Smooth muscle cell (in vitro differentiated cells): Measurements from ENCODE around the gene MORC3. TPM values are rescaled to one million over a fixed set of nuclear protein-coding genes. Genes with fewer than 3 reads are reported as not detected.

Source experiments
- DNase-seq: peaks from one replicate; lab custom pipeline; 2025; ENCODE audit not compliant: unreplicated experiment; lab: John Stamatoyannopoulos, UW
- H2AFZ ChIP-seq: fragments of 200-600 bp; sonication (generic); 2 replicates; pipeline ENCODE4 v1.6.0; 2016; ENCODE audit warnings: antibody characterized with exemption, low read depth, mild to moderate bottlenecking
- H3F3A ChIP-seq: fragments of 200-600 bp; sonication (generic); 2 replicates; pipeline ENCODE4 v1.6.0; 2017; ENCODE audit warnings: antibody characterized with exemption, low read depth
- H3K27ac ChIP-seq: fragments of 200-600 bp; sonication (generic); 2 replicates; pipeline ENCODE4 v1.5.1; 2016; ENCODE audit warnings: low read depth, mild to moderate bottlenecking
- H3K27me3 ChIP-seq: fragments of 200-600 bp; sonication (generic); 2 replicates; pipeline ENCODE4 v1.6.1; 2016; ENCODE audit warnings: low read depth, mild to moderate bottlenecking
- H3K36me3 ChIP-seq: fragments of 200-600 bp; sonication (generic); 2 replicates; pipeline ENCODE4 v1.5.1; 2016; ENCODE audit warnings: low read depth
- H3K4me1 ChIP-seq: fragments of 200-600 bp; sonication (generic); 2 replicates; pipeline ENCODE4 v1.5.1; 2016; ENCODE audit warnings: low read depth
- H3K4me2 ChIP-seq: fragments of 200-600 bp; sonication (generic); 2 replicates; pipeline ENCODE4 v1.6.0; 2016; ENCODE audit warnings: mild to moderate bottlenecking
- H3K4me3 ChIP-seq: fragments of 200-600 bp; sonication (generic); 2 replicates; pipeline ENCODE4 v1.5.1; 2016; ENCODE audit warnings: mild to moderate bottlenecking
- H3K79me2 ChIP-seq: fragments of 200-600 bp; sonication (generic); 2 replicates; pipeline ENCODE4 v1.6.0; 2016; ENCODE audit warnings: low read depth, mild to moderate bottlenecking
- H3K9ac ChIP-seq: fragments of 200-600 bp; sonication (generic); 2 replicates; pipeline ENCODE4 v1.6.0; 2016; ENCODE audit warnings: low read depth
- H3K9me3 ChIP-seq: fragments of 200-600 bp; sonication (generic); replicated peaks from 2 replicates; pipeline ENCODE4 v1.5.1; 2016; ENCODE audit warnings: low read depth
- H4K20me1 ChIP-seq: fragments of 200-600 bp; sonication (generic); 2 replicates; pipeline ENCODE4 v1.6.0; 2016; ENCODE audit warnings: low read depth
- WGBS: methylation state at CpG from one replicate; pipeline ENCODE4 v1.1.7; 2016; ENCODE audit warnings: low lambda C conversion rate; 5-methylcytosine and 5-hydroxymethylcytosine counted together
- polyA plus RNA-seq: library from polyadenylated mRNA; unstranded; fragments of >200 nt; fragmentation: Nextera tagmentation; extraction: Ambion mirVana; gene quantifications from 2 replicates; pipeline ENCODE4 v1.2.1, GENCODE V29; 2016
- total RNA-seq: library from RNA; depleted of rRNA; stranded (reverse); fragments of >200 nt; gene quantifications from 2 replicates; pipeline ENCODE4 v1.2.3, GENCODE V29; 2014
- TF ChIP-seq, protein P1 (sequence below): fragments of 200-600 bp; sonication (generic); IDR thresholded peaks from 2 replicates; pipeline ENCODE4 v1.5.1; 2017; ENCODE audit warnings: borderline replicate concordance, mild to moderate bottlenecking, antibody characterized with exemption; ENCODE audit not compliant: insufficient read depth, poor library complexity, severe bottlenecking

MORC3 gene
- total and polyA plus RNA-seq, 2 experiments from 2014 or later = 11.6 to 44.3 TPM

DNA sequence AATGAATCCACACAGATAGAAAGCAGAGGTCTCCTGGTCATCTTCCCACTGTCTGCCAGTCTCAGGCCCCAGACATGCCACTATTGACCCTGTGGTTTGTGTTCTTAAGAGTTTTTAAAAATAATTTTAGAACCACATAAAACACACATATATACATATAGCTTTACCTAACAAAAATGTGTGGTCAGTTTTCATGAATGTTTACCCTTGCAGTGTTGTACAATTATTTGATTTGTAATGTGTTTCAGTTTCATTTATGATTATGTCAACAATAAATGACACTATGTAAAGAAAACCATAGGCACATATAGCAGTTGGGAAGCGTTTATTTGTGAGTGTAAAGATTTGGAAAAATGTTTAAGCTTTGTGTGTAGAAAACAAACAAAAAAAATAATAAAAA lies 82.3 kb downstream of the MORC3 start:
- Histone ChIP-seq H3K9me3 (no peaks in the 10 kb centered on the region), H3K4me1 (no peaks in the 10 kb centered on the region), H3F3A (no peaks in the 10 kb centered on the region), H3K79me2 (no peaks in the 10 kb centered on the region), H3K4me2 (no peak overlapping the region), H4K20me1 (no peaks in the 10 kb centered on the region), H3K27ac (no peak overlapping the region), H2AFZ (no peak overlapping the region), H3K36me3 (no peaks in the 10 kb centered on the region), H3K27me3 (no peaks in the 10 kb centered on the region), H3K4me3 (no peak overlapping the region), H3K9ac (no peak overlapping the region)
- WGBS = 91% methylated on average over 1 of the region's 1 CpG
- DNase-seq = no peak
- TF ChIP-seq, protein P1, sequence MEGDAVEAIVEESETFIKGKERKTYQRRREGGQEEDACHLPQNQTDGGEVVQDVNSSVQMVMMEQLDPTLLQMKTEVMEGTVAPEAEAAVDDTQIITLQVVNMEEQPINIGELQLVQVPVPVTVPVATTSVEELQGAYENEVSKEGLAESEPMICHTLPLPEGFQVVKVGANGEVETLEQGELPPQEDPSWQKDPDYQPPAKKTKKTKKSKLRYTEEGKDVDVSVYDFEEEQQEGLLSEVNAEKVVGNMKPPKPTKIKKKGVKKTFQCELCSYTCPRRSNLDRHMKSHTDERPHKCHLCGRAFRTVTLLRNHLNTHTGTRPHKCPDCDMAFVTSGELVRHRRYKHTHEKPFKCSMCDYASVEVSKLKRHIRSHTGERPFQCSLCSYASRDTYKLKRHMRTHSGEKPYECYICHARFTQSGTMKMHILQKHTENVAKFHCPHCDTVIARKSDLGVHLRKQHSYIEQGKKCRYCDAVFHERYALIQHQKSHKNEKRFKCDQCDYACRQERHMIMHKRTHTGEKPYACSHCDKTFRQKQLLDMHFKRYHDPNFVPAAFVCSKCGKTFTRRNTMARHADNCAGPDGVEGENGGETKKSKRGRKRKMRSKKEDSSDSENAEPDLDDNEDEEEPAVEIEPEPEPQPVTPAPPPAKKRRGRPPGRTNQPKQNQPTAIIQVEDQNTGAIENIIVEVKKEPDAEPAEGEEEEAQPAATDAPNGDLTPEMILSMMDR = no peak

DNA sequence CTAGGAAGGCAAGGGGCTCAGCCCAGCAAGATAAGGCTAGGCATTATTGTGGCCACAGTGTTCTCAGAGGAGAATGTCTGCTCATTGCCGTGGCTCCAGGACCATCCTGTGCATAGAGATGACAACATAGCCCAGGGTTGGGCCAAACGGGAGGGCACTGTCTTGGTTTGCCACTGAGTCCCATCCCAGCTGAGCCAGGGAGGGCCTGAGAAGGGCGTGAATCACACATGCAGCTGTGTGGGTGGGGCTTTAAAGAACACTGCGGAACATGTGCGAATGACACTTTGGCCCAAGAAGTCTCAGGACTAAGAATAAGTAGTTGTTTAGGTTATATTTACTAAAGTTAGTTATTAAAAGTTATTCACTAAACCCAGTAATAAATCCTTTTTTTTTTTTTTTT lies 83.7 kb downstream of the MORC3 start:
- 95% methylated on average over 5 of the region's 5 CpGs for WGBS
- no peaks in the 10 kb centered on the region for H4K20me1 ChIP-seq
- TF ChIP-seq, protein P1 = no peak
- no peaks in the 10 kb centered on the region for H3K27me3 ChIP-seq
- no peak overlapping the region for H3K27ac ChIP-seq
- no peaks in the 10 kb centered on the region for H3K9me3 ChIP-seq
- H3F3A ChIP-seq = no peaks in the 10 kb centered on the region
- H3K79me2 ChIP-seq = no peaks in the 10 kb centered on the region
- H3K4me3 ChIP-seq = no peak overlapping the region
- H3K36me3 ChIP-seq = no peaks in the 10 kb centered on the region
- H2AFZ ChIP-seq = no peak overlapping the region
- no peak overlapping the region for H3K4me2 ChIP-seq
- H3K9ac ChIP-seq = no peak overlapping the region
- H3K4me1 ChIP-seq = no peaks in the 10 kb centered on the region
- no peak for DNase-seq

DNA sequence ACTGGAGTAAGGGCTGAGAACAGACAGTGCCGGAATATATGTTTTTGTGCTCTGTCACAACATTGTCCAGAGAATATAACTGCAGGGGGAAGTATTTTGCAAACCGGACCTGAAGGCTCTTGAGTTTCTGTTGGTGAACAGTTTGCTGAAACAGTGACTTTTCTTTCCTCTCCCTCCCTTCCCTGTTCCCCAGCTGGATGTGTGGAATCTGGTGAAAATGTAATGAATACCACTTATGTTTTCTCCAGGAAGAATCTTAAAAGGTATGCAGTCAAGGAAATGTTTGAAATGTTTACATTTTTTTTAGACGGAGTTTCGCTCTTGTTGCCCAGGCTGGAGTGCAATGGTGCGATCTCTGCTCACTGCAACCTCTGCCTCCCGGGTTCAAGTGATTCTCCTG lies 88.6 kb downstream of the MORC3 start:
- DNase-seq = no peak
- Histone ChIP-seq H3K36me3 (no peaks in the 10 kb centered on the region), H3F3A (no peaks in the 10 kb centered on the region), H3K4me1 (no peaks in the 10 kb centered on the region), H3K79me2 (no peaks in the 10 kb centered on the region), H3K4me3 (no peak overlapping the region), H3K27me3 (no peaks in the 10 kb centered on the region), H3K27ac (no peak overlapping the region), H2AFZ (no peak overlapping the region), H3K9me3 (no peaks in the 10 kb centered on the region), H3K4me2 (no peak overlapping the region), H3K9ac (no peak overlapping the region), H4K20me1 (no peaks in the 10 kb centered on the region)
- WGBS = 90% methylated on average over 6 of the region's 6 CpGs
- TF ChIP-seq, protein P1 = no peak

DNA sequence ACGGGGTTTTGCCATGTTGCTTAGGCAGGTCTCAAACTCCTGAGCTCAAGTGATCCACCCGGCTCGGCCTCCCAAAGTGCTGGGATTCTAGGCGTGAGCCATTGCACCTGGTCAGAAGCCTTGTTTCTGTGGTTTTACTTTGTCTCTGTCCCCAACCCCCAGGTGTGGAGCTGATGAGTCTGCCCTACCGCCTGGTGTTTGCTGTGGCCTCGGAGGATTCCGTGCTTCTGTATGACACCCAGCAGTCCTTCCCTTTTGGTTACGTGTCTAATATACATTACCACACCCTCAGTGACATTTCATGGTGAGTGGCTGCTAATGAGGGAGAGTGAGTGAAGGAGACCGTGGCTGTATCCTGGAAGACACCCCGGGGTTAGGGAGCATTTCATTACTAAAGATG lies 91.3 kb downstream of the MORC3 start:
- Histone ChIP-seq H3K27ac (no peak overlapping the region), H3K9ac (no peak overlapping the region)

More for the DNA sequence above, 91.3 kb downstream of the MORC3 start:
- no peaks in the 10 kb centered on the region for H3K36me3 ChIP-seq
- no peaks in the 10 kb centered on the region for H4K20me1 ChIP-seq
- no peaks in the 10 kb centered on the region for H3F3A ChIP-seq
- H3K9me3 ChIP-seq = no peaks in the 10 kb centered on the region
- no peak overlapping the region for H3K4me3 ChIP-seq
- DNase-seq = no peak
- no peaks in the 10 kb centered on the region for H3K27me3 ChIP-seq
- H3K4me1 ChIP-seq = no peaks in the 10 kb centered on the region
- WGBS = 97% methylated on average over 10 of the region's 10 CpGs
- no peaks in the 10 kb centered on the region for H3K79me2 ChIP-seq
- no peak overlapping the region for H2AFZ ChIP-seq
- TF ChIP-seq, protein P1 = no peak
- H3K4me2 ChIP-seq = no peak overlapping the region
